HL-60 (cell line): ENCODE measurements around the gene TBX10.

Source experiments
- CTCF ChIP-seq: IDR thresholded peaks from one replicate; pipeline ENCODE4 v1.5.1; 2011; ENCODE audit warnings: low read length, control low read depth, inconsistent platforms; ENCODE audit not compliant: insufficient read depth
- POLR2AphosphoS5 ChIP-seq: IDR thresholded peaks from 2 replicates; pipeline ENCODE4 v1.6.1; 2012; ENCODE audit warnings: low read depth
- REST ChIP-seq: IDR thresholded peaks from 2 replicates; pipeline ENCODE4 v1.6.1; 2012; ENCODE audit warnings: low read depth; ENCODE audit not compliant: insufficient replicate concordance

DNA sequence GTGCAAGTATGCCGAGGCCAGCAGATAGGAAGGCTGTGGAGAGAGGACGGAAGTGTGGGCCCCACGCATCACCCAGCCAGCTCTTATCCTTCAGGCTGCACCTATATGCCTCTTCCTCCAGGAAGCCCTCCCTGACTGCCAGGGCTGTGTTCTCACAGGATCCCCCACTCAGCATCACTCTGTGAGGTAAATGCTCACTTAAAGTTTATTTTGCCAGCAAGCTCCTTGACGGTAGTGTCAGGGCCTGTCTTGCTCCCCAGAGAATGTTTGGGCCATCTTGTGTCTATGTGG is 4.4 kb downstream of the TBX10 start:
- TF ChIP-seq CTCF (no peak), POLR2AphosphoS5 (no peak), REST (no peak)
